ENCODE results near the gene LRRN3.

LRRN3 gene

GRCh38 chr7:111147708-111148533, 57.0 kb downstream of the LRRN3 start:
- TF ChIP-seq SIN3A (IDR thresholded peaks at IDR 0.05; ENCODE audit: borderline replicate concordance, insufficient read depth, low read length) = no peak
- no peak for TF ChIP-seq REST (IDR thresholded peaks at IDR 0.05; ENCODE audit: insufficient read depth in 1 of 2, low read depth in 2 of 2, low read length in 2 of 2)
- TF ChIP-seq POLR2AphosphoS5 (IDR thresholded peaks at IDR 0.05; ENCODE audit: low read depth, low read length) = no peak
- no peak for TF ChIP-seq FOXP2 (optimal IDR thresholded peaks at IDR 0.05; ENCODE audit: borderline replicate concordance, extremely low read depth, extremely low read length, insufficient read depth)
- no peak for TF ChIP-seq TAF1 (IDR thresholded peaks at IDR 0.05; ENCODE audit: borderline replicate concordance, insufficient read depth, low read length)

DNA sequence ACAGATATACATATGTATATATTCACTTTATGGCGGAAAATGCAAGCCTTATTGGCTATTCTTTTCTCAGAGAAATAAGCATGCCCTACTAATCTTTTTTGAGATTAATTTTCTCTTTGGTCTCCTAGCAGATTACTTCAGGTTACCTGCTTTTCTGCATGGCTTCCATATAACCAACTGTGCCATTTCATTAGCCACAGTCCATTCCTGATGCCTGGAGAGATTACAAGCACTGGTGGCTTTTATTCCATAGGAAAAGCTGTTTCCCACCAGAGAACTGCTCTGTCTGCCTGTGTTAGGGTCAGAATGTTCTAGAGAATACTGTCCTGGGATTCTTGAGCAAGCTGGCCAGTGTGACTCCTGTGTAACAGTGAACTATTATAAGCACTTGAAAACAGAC, 59.8 kb downstream of the LRRN3 start:
- TF ChIP-seq REST (IDR thresholded peaks at IDR 0.05; ENCODE audit: insufficient read depth in 1 of 2, low read depth in 2 of 2, low read length in 2 of 2) (no peak), POLR2AphosphoS5 (IDR thresholded peaks at IDR 0.05; ENCODE audit: low read depth, low read length) (no peak), TAF1 (IDR thresholded peaks at IDR 0.05; ENCODE audit: borderline replicate concordance, insufficient read depth, low read length) (no peak), FOXP2 (optimal IDR thresholded peaks at IDR 0.05; ENCODE audit: borderline replicate concordance, extremely low read depth, extremely low read length, insufficient read depth) (no peak), SIN3A (IDR thresholded peaks at IDR 0.05; ENCODE audit: borderline replicate concordance, insufficient read depth, low read length) (no peak)

DNA sequence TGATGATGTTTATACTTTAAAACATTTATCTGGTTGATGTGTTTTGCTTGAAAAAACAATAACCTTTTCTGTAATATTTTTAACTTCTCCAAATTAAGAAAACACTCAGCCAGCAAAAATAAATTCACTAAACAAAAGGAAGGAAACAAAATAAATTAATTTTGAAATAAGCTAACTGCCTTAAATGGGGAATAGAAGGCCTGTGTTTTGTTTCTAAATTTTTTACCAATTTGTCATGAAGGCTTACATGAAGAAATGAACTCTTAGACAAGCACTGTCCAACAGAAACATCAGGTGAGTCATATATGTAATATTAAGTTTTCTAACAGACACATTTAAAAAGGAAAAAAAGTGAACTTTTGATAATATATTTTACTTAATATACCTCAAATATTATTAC, 68.5 kb downstream of the LRRN3 start:
- TF ChIP-seq POLR2AphosphoS5 (IDR thresholded peaks at IDR 0.05; ENCODE audit: low read depth, low read length) (no peak), FOXP2 (optimal IDR thresholded peaks at IDR 0.05; ENCODE audit: borderline replicate concordance, extremely low read depth, extremely low read length, insufficient read depth) (no peak), SIN3A (IDR thresholded peaks at IDR 0.05; ENCODE audit: borderline replicate concordance, insufficient read depth, low read length) (no peak), REST (IDR thresholded peaks at IDR 0.05; ENCODE audit: insufficient read depth in 1 of 2, low read depth in 2 of 2, low read length in 2 of 2) (no peak), TAF1 (IDR thresholded peaks at IDR 0.05; ENCODE audit: borderline replicate concordance, insufficient read depth, low read length) (no peak)

GRCh38 chr7:111160297-111160696, 69.4 kb downstream of the LRRN3 start:
- TF ChIP-seq SIN3A (IDR thresholded peaks at IDR 0.05; ENCODE audit: borderline replicate concordance, insufficient read depth, low read length) = no peak

GRCh38 chr7:111162692-111163091, 71.8 kb downstream of the LRRN3 start:
- TF ChIP-seq SIN3A (IDR thresholded peaks at IDR 0.05; ENCODE audit: borderline replicate concordance, insufficient read depth, low read length) = no peak
- TF ChIP-seq TAF1 (IDR thresholded peaks at IDR 0.05; ENCODE audit: borderline replicate concordance, insufficient read depth, low read length) = no peak
- TF ChIP-seq REST (IDR thresholded peaks at IDR 0.05; ENCODE audit: insufficient read depth in 1 of 2, low read depth in 2 of 2, low read length in 2 of 2) = no peak
- no peak for TF ChIP-seq POLR2AphosphoS5 (IDR thresholded peaks at IDR 0.05; ENCODE audit: low read depth, low read length)
- no peak for TF ChIP-seq FOXP2 (optimal IDR thresholded peaks at IDR 0.05; ENCODE audit: borderline replicate concordance, extremely low read depth, extremely low read length, insufficient read depth)
